WTC11 (cell line): ENCODE measurements around the gene RFTN2. TPM values are rescaled to one million over a fixed set of nuclear protein-coding genes. Genes with fewer than 3 reads are reported as not detected.

Experiments
- ATAC-seq: fragments of 200-7000 bp; cut with Tn5 transposase; 2 replicates; pipeline ENCODE4 v1.10.0; 2021; ENCODE audit warnings: mild to moderate bottlenecking, moderate library complexity
- CTCF ChIA-PET: fragments of 300-600 bp; sonication (Branson Sonifier 250); formaldehyde crosslinking; loops from one replicate; lab custom pipeline; 2021; ENCODE audit warnings: antibody characterized with exemption; lab: Charles Lee
- POLR2A ChIA-PET: fragments of 350-600 bp; sonication (Branson Sonifier 250); formaldehyde crosslinking; loops from one replicate; lab custom pipeline; 2021; ENCODE audit warnings: antibody characterized with exemption; lab: Charles Lee
- DNase-seq: peaks from one replicate; pipeline ENCODE4 v3.0.0; 2021; ENCODE audit warnings: low spot score
- H3K27ac Mint-ChIP-seq: 2 replicates; pipeline ENCODE4 v1.8.0; 2021; ENCODE audit warnings: mixed read lengths
- H3K27me3 Mint-ChIP-seq: 2 replicates; pipeline ENCODE4 v1.8.0; 2021; ENCODE audit warnings: low read depth, mild to moderate bottlenecking, moderate library complexity, mixed read lengths
- H3K36me3 Mint-ChIP-seq: 2 replicates; pipeline ENCODE4 v1.8.0; 2021; ENCODE audit warnings: mixed read lengths
- H3K4me1 Mint-ChIP-seq: 2 replicates; pipeline ENCODE4 v1.8.0; 2022; ENCODE audit warnings: mixed read lengths
- H3K4me3 Mint-ChIP-seq: 2 replicates; pipeline ENCODE4 v1.8.0; 2021; ENCODE audit warnings: mild to moderate bottlenecking, moderate library complexity, mixed read lengths
- H3K9me3 Mint-ChIP-seq: 2 replicates; pipeline ENCODE4 v1.8.0; 2021; ENCODE audit warnings: mixed read lengths
- CBFB ChIP-seq: sonication (generic); formaldehyde crosslinking; IDR thresholded peaks from 2 replicates; pipeline ENCODE4 v1.8.1; 2022; ENCODE audit warnings: mild to moderate bottlenecking, low read depth, missing genetic modification reagents
- CREB1 ChIP-seq: sonication (generic); formaldehyde crosslinking; IDR thresholded peaks from 2 replicates; pipeline ENCODE4 v1.8.0; 2023; ENCODE audit warnings: mild to moderate bottlenecking, missing genetic modification reagents
- ESRRA ChIP-seq: sonication (generic); formaldehyde crosslinking; IDR thresholded peaks from 2 replicates; pipeline ENCODE4 v1.8.1; 2022; ENCODE audit warnings: mild to moderate bottlenecking, missing genetic modification reagents, borderline replicate concordance
- JAZF1 ChIP-seq: fragments of 250-450 bp; sonication (Bioruptor Pico); IDR thresholded peaks from 2 replicates; pipeline ENCODE4 v1.9.0; 2021; ENCODE audit warnings: moderate library complexity, mild to moderate bottlenecking, inconsistent platforms
- KAT7 ChIP-seq: sonication (generic); formaldehyde crosslinking; IDR thresholded peaks from 2 replicates; pipeline ENCODE4 v1.8.1; 2023; ENCODE audit warnings: missing genetic modification reagents, mild to moderate bottlenecking, borderline replicate concordance
- MYBL2 ChIP-seq: sonication (generic); formaldehyde crosslinking; IDR thresholded peaks from 2 replicates; pipeline ENCODE4 v1.8.1; 2023; ENCODE audit warnings: mild to moderate bottlenecking, moderate library complexity, missing genetic modification reagents
- NFATC4 ChIP-seq: fragments of 250-450 bp; sonication (Bioruptor Pico); IDR thresholded peaks from 2 replicates; pipeline ENCODE4 v1.9.0; 2021; ENCODE audit warnings: mild to moderate bottlenecking
- NR1H2 ChIP-seq: sonication (generic); formaldehyde crosslinking; IDR thresholded peaks from 2 replicates; pipeline ENCODE4 v1.9.0; 2021; ENCODE audit warnings: mild to moderate bottlenecking, moderate library complexity, missing genetic modification reagents
- OVOL2 ChIP-seq: fragments of 250-450 bp; sonication (Bioruptor Pico); IDR thresholded peaks from 2 replicates; pipeline ENCODE4 v1.9.0; 2021; ENCODE audit warnings: mild to moderate bottlenecking, borderline replicate concordance
- RORB ChIP-seq: fragments of 250-450 bp; sonication (Bioruptor Pico); IDR thresholded peaks from 2 replicates; pipeline ENCODE4 v1.9.0; 2021; ENCODE audit warnings: mild to moderate bottlenecking
- SMAD3 ChIP-seq: sonication (generic); formaldehyde crosslinking; IDR thresholded peaks from 2 replicates; pipeline ENCODE4 v1.8.0; 2022; ENCODE audit warnings: missing genetic modification reagents, mild to moderate bottlenecking, borderline replicate concordance
- SP1 ChIP-seq: sonication (generic); formaldehyde crosslinking; conservative IDR thresholded peaks from 2 replicates; pipeline ENCODE4 v1.8.1; 2022; ENCODE audit warnings: missing genetic modification reagents
- ZNF138 ChIP-seq: sonication (generic); formaldehyde crosslinking; conservative IDR thresholded peaks from 2 replicates; pipeline ENCODE4 v1.8.1; 2022; ENCODE audit warnings: mild to moderate bottlenecking, moderate library complexity, missing genetic modification reagents
- ZNF396 ChIP-seq: fragments of 250-450 bp; sonication (Bioruptor Pico); IDR thresholded peaks from 2 replicates; pipeline ENCODE4 v1.8.0; 2021; ENCODE audit warnings: mild to moderate bottlenecking, moderate library complexity, borderline replicate concordance
- ZNF416 ChIP-seq: fragments of 250-450 bp; sonication (Bioruptor Pico); IDR thresholded peaks from 2 replicates; pipeline ENCODE4 v1.9.0; 2021; ENCODE audit warnings: mild to moderate bottlenecking, inconsistent platforms
- total RNA-seq: library from RNA; stranded (reverse); gene quantifications from 3 replicates; pipeline ENCODE4 v1.2.3, GENCODE V29; 2021
- TF ChIP-seq, protein P1 (sequence below): sonication (generic); formaldehyde crosslinking; IDR thresholded peaks from 2 replicates; pipeline ENCODE4 v1.8.1; 2023; ENCODE audit warnings: mild to moderate bottlenecking, missing genetic modification reagents
- TF ChIP-seq, protein P2 (sequence below): sonication (generic); formaldehyde crosslinking; IDR thresholded peaks from 2 replicates; pipeline ENCODE4 v1.8.0; 2022; ENCODE audit warnings: mild to moderate bottlenecking, missing genetic modification reagents
- TF ChIP-seq, protein P3 (sequence below): sonication (generic); formaldehyde crosslinking; conservative IDR thresholded peaks from 2 replicates; pipeline ENCODE4 v1.8.1; 2022; ENCODE audit warnings: mild to moderate bottlenecking, missing genetic modification reagents
- TF ChIP-seq, protein P4 (sequence below): fragments of 200-600 bp; IDR thresholded peaks from 2 replicates; pipeline ENCODE4 v1.8.0; 2022; ENCODE audit warnings: antibody characterized with exemption
- TF ChIP-seq, protein P5 (sequence below): sonication (generic); formaldehyde crosslinking; IDR thresholded peaks from 2 replicates; pipeline ENCODE4 v1.8.1; 2023; ENCODE audit warnings: mild to moderate bottlenecking, missing genetic modification reagents, moderate library complexity
- TF ChIP-seq, protein P6 (sequence below): sonication (generic); formaldehyde crosslinking; IDR thresholded peaks from 2 replicates; pipeline ENCODE4 v1.8.1; 2023; ENCODE audit warnings: mild to moderate bottlenecking, missing genetic modification reagents, borderline replicate concordance
- TF ChIP-seq, protein P7 (sequence below): fragments of 250-450 bp; sonication (Bioruptor Pico); conservative IDR thresholded peaks from 2 replicates; pipeline ENCODE4 v1.9.0; 2021; ENCODE audit warnings: mild to moderate bottlenecking
- TF ChIP-seq, protein P8 (sequence below): fragments of 250-450 bp; sonication (Bioruptor Pico); IDR thresholded peaks from 2 replicates; pipeline ENCODE4 v2.1.2; 2022; ENCODE audit warnings: mild to moderate bottlenecking, moderate library complexity

Gene RFTN2
- total RNA-seq, 1 experiment from 2014 or later: 1.9 TPM

DNA sequence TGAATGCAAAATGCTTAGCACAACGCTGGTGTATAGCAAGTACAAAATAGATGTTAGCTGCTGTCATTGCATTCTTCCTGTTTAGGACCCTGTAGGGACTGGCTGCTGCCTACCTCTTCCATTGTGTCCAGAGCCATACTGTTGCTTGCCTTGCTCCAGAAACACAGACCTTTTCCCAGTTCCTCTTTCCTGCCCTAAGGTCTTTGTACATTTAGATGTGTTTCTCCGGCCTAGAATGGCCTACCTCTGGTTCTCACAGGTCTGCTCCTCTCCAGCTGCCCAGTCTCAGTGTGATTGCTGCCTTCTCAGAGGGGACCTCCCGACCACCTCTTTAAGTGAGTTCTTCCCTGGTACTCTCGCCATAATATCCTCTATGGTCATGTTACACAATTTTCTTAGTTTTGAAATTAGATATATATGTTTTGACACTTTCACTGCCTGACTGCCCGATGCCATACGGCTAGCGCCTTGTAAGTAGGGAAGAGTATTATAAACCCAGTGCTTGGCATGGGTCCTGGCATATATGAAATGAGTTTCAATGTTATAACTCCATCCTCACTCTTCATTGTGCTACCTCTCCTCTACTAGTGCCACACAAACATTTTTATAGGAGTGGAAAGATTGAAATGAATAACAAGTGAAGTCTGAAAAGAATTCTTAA lies 48.3 kb downstream of the RFTN2 start (continued):
- TF ChIP-seq, protein P1, sequence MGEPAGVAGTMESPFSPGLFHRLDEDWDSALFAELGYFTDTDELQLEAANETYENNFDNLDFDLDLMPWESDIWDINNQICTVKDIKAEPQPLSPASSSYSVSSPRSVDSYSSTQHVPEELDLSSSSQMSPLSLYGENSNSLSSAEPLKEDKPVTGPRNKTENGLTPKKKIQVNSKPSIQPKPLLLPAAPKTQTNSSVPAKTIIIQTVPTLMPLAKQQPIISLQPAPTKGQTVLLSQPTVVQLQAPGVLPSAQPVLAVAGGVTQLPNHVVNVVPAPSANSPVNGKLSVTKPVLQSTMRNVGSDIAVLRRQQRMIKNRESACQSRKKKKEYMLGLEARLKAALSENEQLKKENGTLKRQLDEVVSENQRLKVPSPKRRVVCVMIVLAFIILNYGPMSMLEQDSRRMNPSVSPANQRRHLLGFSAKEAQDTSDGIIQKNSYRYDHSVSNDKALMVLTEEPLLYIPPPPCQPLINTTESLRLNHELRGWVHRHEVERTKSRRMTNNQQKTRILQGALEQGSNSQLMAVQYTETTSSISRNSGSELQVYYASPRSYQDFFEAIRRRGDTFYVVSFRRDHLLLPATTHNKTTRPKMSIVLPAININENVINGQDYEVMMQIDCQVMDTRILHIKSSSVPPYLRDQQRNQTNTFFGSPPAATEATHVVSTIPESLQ (CRISPR knock-in tag): no peak
- TF ChIP-seq, protein P2, sequence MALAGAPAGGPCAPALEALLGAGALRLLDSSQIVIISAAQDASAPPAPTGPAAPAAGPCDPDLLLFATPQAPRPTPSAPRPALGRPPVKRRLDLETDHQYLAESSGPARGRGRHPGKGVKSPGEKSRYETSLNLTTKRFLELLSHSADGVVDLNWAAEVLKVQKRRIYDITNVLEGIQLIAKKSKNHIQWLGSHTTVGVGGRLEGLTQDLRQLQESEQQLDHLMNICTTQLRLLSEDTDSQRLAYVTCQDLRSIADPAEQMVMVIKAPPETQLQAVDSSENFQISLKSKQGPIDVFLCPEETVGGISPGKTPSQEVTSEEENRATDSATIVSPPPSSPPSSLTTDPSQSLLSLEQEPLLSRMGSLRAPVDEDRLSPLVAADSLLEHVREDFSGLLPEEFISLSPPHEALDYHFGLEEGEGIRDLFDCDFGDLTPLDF (CRISPR knock-in tag): no peak
- TF ChIP-seq NFATC4 (CRISPR knock-in tag) (no peak), SMAD3 (CRISPR knock-in tag) (no peak), CREB1 (no peak), OVOL2 (no peak), ESRRA (no peak), SP1 (CRISPR knock-in tag) (no peak), ZNF416 (CRISPR knock-in tag) (no peak), KAT7 (CRISPR knock-in tag) (no peak), MYBL2 (CRISPR knock-in tag) (no peak), JAZF1 (CRISPR knock-in tag) (no peak)
- TF ChIP-seq, protein P3, sequence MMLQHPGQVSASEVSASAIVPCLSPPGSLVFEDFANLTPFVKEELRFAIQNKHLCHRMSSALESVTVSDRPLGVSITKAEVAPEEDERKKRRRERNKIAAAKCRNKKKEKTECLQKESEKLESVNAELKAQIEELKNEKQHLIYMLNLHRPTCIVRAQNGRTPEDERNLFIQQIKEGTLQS (CRISPR knock-in tag): no peak
- TF ChIP-seq, protein P4, sequence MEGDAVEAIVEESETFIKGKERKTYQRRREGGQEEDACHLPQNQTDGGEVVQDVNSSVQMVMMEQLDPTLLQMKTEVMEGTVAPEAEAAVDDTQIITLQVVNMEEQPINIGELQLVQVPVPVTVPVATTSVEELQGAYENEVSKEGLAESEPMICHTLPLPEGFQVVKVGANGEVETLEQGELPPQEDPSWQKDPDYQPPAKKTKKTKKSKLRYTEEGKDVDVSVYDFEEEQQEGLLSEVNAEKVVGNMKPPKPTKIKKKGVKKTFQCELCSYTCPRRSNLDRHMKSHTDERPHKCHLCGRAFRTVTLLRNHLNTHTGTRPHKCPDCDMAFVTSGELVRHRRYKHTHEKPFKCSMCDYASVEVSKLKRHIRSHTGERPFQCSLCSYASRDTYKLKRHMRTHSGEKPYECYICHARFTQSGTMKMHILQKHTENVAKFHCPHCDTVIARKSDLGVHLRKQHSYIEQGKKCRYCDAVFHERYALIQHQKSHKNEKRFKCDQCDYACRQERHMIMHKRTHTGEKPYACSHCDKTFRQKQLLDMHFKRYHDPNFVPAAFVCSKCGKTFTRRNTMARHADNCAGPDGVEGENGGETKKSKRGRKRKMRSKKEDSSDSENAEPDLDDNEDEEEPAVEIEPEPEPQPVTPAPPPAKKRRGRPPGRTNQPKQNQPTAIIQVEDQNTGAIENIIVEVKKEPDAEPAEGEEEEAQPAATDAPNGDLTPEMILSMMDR: no peak
- TF ChIP-seq, protein P5, sequence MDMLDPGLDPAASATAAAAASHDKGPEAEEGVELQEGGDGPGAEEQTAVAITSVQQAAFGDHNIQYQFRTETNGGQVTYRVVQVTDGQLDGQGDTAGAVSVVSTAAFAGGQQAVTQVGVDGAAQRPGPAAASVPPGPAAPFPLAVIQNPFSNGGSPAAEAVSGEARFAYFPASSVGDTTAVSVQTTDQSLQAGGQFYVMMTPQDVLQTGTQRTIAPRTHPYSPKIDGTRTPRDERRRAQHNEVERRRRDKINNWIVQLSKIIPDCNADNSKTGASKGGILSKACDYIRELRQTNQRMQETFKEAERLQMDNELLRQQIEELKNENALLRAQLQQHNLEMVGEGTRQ: no peak
- TF ChIP-seq, all 79 proteins: peak for 0

DNA sequence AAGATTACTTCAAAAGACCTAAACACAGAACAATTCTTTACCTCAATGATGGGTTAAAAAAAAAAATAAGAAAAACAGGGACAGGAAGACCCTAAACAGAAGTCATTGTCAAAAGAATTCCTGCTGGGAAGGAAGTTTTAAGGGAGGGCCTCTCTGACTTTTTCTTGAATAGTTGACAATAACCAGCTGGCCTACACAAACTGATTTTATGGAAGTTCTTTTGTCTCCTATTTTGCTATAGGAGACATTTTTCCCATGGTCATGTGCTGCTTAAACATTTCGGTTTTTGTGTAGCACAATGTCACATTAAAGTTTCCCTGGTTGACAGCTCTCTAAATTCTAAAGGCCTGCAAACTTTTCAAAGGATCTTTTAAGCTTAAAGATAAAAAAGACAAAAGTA lies 55.3 kb downstream of the RFTN2 start:
- Mint-ChIP-seq H3K27ac (no peak overlapping the region), H3K9me3 (peaks cover 9% of the 10 kb centered on the region), H3K36me3 (peaks cover 8% of the 10 kb centered on the region), H3K4me3 (no peak overlapping the region), H3K4me1 (peaks cover 26% of the 10 kb centered on the region), H3K27me3 (peaks cover 2% of the 10 kb centered on the region)
- no peak for DNase-seq
- ChIA-PET CTCF (no interaction called here), POLR2A (no interaction called here)
- no peak for ATAC-seq
- TF ChIP-seq NR1H2: no peak
- TF ChIP-seq RORB (CRISPR knock-in tag): no peak
- TF ChIP-seq MYBL2 (CRISPR knock-in tag): no peak
- TF ChIP-seq ZNF138 (CRISPR knock-in tag): no peak
- no peak for TF ChIP-seq CBFB (CRISPR knock-in tag)
- TF ChIP-seq, protein P6, sequence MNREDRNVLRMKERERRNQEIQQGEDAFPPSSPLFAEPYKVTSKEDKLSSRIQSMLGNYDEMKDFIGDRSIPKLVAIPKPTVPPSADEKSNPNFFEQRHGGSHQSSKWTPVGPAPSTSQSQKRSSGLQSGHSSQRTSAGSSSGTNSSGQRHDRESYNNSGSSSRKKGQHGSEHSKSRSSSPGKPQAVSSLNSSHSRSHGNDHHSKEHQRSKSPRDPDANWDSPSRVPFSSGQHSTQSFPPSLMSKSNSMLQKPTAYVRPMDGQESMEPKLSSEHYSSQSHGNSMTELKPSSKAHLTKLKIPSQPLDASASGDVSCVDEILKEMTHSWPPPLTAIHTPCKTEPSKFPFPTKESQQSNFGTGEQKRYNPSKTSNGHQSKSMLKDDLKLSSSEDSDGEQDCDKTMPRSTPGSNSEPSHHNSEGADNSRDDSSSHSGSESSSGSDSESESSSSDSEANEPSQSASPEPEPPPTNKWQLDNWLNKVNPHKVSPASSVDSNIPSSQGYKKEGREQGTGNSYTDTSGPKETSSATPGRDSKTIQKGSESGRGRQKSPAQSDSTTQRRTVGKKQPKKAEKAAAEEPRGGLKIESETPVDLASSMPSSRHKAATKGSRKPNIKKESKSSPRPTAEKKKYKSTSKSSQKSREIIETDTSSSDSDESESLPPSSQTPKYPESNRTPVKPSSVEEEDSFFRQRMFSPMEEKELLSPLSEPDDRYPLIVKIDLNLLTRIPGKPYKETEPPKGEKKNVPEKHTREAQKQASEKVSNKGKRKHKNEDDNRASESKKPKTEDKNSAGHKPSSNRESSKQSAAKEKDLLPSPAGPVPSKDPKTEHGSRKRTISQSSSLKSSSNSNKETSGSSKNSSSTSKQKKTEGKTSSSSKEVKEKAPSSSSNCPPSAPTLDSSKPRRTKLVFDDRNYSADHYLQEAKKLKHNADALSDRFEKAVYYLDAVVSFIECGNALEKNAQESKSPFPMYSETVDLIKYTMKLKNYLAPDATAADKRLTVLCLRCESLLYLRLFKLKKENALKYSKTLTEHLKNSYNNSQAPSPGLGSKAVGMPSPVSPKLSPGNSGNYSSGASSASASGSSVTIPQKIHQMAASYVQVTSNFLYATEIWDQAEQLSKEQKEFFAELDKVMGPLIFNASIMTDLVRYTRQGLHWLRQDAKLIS (CRISPR knock-in tag): no peak
- no peak for TF ChIP-seq ZNF396 (CRISPR knock-in tag)
- TF ChIP-seq, protein P7, sequence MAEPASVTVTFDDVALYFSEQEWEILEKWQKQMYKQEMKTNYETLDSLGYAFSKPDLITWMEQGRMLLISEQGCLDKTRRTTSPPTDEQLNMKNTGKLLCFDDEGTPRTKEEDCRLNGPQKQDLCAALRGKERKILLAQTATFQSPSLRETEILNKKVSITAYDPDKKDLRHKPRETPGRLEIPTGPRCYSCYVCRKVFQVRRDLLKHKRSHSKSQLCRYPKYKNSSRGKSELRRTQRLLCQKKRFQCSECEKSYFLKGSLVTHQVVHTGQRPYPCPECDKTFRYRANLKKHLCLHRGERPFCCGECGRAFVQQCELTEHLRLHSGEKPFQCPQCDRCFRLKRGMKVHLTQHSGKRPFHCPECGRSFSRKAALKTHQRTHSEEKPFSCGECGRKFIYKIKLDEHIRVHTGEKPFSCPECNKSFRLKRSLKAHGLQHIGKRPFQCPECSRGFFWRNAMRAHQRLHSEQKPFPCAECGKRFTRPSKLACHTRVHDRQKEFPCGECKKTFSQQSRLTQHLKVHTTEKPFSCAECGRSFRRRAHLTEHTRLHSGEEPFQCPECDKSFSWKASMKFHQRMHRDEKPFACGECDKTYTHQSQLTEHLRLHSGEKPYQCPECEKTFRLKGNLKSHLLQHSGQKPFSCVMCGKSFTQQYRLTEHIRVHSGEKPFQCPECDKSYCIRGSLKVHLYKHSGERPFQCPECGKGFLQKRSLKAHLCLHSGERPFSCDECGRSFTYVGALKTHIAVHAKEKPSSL (CRISPR knock-in tag): no peak
- TF ChIP-seq, protein P8, sequence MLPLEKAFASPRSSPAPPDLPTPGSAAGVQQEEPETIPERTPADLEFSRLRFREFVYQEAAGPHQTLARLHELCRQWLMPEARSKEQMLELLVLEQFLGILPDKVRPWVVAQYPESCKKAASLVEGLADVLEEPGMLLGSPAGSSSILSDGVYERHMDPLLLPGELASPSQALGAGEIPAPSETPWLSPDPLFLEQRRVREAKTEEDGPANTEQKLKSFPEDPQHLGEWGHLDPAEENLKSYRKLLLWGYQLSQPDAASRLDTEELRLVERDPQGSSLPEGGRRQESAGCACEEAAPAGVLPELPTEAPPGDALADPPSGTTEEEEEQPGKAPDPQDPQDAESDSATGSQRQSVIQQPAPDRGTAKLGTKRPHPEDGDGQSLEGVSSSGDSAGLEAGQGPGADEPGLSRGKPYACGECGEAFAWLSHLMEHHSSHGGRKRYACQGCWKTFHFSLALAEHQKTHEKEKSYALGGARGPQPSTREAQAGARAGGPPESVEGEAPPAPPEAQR (CRISPR knock-in tag): no peak
